AG09319 (cell line): ENCODE measurements around the gene FAM193B.

ENCODE experiments used
- DNase-seq: peaks from one replicate; pipeline ENCODE4 v3.0.0-alpha.2; 2010; ENCODE audit warnings: low read depth; ENCODE audit errors: extremely low read depth
- TF ChIP-seq, protein P1 (sequence below): IDR thresholded peaks from 2 replicates; pipeline ENCODE4 v1.5.1; 2011; ENCODE audit warnings: low read depth, mild to moderate bottlenecking, inconsistent platforms, low read length, moderate library complexity

FAM193B gene

DNA sequence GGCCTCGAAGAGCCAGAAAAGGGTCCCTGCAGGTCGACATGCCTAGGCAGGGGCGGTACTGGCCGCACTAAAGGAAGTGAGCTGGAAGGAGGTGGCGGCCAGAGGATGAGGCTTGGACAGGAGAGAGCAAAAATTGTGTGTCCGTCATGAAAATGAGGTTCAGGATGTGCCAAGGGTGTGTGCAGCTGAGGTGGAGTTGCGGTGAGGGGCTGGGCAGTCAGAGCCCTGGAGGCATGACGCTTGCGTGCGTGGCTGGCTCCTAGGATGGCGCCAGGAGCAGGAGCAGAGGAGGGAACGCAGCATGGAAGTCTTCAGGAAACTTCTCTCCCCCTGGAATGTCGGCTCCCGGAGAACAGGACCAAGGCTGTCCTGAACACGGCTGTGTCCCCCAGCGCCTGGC is 51.5 kb downstream of the FAM193B start:
- no peak for DNase-seq
- TF ChIP-seq, protein P1, sequence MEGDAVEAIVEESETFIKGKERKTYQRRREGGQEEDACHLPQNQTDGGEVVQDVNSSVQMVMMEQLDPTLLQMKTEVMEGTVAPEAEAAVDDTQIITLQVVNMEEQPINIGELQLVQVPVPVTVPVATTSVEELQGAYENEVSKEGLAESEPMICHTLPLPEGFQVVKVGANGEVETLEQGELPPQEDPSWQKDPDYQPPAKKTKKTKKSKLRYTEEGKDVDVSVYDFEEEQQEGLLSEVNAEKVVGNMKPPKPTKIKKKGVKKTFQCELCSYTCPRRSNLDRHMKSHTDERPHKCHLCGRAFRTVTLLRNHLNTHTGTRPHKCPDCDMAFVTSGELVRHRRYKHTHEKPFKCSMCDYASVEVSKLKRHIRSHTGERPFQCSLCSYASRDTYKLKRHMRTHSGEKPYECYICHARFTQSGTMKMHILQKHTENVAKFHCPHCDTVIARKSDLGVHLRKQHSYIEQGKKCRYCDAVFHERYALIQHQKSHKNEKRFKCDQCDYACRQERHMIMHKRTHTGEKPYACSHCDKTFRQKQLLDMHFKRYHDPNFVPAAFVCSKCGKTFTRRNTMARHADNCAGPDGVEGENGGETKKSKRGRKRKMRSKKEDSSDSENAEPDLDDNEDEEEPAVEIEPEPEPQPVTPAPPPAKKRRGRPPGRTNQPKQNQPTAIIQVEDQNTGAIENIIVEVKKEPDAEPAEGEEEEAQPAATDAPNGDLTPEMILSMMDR, result no peak

DNA sequence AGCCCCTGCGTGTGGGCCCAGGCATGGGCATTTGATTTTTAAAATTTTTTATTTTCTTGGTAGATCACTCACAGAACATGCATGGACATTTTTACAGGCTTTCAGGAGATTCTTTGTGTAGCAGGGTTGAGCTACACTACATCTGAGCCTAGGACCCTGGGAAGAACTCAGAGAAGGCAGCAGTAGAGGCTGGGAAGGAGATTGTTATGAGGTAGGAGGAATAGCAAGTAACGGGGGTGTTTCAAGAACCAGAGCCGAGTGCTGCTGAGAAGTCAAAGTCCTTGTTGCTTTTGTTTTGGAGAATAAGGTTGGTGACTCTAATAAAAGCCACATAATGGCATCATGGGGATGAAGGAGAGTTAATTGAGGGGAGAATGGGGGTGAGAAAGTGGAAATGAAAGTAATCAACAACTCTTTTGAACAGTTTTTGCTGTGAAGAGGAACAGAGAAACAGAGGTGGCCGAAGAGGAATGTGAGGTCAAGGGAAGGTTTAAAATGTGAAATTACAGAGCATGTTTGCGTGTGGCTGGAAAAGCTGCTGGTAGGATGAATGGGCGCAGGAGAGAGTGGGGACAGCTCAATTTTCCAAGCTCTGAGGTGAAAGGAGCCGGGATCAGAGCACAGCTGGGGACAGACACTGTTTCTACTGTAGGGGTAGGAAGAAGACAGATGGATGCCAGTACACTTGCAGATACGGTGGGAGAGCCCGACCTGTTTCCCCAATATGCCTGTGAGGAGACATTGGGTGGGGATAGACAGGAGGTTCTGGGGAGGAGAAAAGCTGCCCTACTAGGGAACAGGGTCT is 52.3 kb downstream of the FAM193B start:
- TF ChIP-seq, protein P1, result no peak
- no peak for DNase-seq

DNA sequence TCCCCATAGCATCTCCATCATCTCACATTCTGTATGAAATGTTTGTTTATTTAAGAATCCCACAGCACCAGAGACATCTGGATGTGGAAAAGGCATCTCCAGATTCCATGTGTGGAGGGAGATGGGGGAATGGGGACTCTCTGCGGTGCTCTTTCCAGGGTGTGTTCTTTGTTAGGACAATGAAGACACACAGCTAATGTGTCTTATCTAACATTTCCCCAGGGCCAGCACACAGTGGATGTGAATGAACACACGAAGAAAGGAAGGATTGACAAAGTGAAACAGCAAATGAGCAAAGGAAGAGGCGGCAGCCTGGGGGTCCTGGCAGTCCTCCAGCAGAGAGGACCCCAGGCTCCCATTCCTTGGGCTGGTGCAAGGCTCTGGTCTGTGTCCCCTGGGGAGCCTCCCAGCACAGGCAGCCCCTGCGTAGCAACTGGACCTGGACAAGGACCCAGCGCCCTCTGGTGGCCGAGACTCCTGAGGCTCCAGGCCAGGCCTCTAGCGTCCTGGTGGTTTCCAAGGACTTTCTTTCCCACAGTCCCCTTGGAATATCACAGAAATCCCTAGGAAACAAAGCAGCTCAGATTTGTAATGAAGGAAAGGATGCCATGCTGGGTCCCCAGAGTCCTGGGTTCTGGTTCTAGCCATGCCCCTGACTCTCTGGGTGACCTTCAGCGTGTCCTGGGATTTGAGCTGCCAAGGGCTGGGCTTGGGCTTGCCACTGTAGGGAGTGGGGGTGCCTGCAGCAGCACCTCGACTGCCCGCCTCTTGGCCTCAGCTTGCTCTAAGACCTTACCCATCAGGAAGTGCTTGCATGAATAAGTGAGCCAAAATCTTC is 53.5 kb downstream of the FAM193B start:
- DNase-seq, result no peak
- TF ChIP-seq, protein P1, result peak; percentile 98

DNA sequence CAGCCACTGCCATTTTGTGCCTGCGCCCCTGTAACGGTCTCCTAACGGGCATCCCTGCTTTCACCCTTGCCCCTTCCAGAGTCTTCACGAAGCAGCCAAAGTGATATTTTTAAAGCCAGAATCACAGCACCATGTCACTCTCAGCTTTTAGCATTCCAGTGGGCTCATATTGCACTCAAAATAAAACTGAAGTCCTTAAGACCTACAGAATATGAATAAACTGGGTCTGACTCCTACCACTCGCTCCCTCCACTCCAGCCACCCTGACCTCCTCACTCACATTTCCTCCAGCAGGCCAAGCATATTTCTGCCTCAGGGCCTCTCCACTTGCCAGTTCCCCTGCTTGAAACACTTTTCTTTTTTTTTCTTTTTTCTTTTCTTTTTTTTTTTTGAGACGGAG is 54.5 kb downstream of the FAM193B start:
- TF ChIP-seq, protein P1, result no peak
- DNase-seq, result no peak

DNA sequence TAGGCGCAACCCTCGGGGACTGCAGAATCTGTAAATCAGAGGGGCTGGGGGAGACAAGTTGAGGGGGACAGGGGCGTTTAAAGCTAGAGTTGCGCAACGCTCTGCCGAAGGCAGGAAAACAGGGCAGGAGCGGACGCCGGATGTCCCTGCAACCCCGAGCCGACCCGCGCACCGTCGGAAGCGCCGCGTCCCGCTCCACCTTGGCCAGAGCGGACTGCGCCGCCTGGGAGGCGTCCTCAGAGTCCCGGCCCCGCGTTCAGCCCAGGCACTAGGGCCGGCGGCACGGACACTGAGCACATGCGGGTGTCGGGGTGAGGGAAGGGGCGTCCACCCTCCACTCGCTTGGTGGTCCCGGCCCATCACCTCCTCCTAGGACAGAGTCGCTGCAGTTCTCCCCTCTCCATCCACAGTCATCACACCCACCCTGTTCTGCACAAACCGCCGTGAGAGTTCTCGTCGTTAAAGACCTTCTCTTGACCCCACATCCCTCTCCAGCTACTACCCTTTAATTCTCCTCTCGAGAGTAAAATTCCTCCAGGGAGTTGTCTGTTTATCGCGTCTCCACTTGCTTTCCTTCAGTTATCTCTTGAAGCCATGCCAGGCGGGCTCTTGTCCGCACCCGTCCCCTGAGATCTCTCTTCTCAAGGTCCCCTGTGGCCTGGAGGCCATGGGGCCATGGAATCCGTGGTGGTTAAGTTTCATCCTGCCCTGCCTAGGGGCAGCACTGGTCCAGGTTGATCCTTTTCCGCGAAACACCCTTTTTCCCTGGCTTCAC is 56.2 kb downstream of the FAM193B start:
- TF ChIP-seq, protein P1, result no peak
- DNase-seq, result no peak

DNA sequence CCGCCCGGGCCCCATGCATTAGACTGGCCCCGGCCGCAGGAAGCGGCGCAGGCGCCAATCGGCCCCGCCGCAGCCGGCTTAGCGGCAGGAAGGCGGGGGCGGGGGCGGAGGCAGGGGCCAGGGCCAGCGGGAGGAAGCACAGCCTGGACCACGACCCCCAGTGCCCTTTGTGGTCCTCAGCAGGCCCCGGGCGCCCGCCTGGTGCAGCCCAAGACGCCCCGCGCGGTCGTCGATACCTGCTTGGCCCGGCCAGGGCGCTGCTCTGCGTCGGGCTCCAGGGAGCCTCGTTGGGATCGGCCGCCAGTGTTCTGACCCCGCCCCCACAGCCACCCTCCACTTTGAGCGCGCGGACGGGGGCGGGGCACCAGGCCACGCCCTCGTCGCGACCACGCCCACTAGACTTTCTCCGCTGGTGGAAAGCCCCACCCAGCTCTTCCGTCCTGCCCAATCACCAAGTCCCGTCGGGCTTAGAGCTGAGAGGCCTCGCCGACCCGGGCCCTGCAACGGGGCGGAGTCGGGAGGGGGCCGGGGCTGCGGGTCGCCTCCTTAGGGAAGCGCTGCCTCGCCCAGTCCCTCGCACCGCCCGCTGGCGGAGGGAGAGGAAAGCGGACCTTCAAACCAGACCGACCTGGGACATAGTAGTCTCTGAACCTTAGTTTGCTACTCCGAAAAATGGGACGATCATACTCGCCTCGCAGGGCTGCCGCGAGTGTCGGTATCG is 56.9 kb downstream of the FAM193B start, which contains the start of gene PDLIM7:
TSS of gene PDLIM7 (minus strand) at position 313 of the 721 bp plus-strand sequence. CDS start 1,092 bp downstream, outside the sequence.
- TF ChIP-seq, protein P1, result peak; percentile 10
- DNase-seq, result peak; percentile 95
